ENCODE measurements around the gene RIPOR3.

RIPOR3 gene

GRCh38 chr20:50608750-50609104 lies 82.6 kb downstream of the RIPOR3 start:
- no peak for TF ChIP-seq CTCF (IDR thresholded peaks at IDR 0.05)
- TF ChIP-seq ZFX (IDR thresholded peaks at IDR 0.05; ENCODE audit: borderline replicate concordance), result no peak
- H3K27ac ChIP-seq, result no peak overlapping the region

GRCh38 chr20:50607850-50608749 lies 83.2 kb downstream of the RIPOR3 start:
- H3K27ac ChIP-seq, result no peak overlapping the region
- TF ChIP-seq ZFX (IDR thresholded peaks at IDR 0.05; ENCODE audit: borderline replicate concordance) (no peak), CTCF (IDR thresholded peaks at IDR 0.05) (no peak)

- TF ChIP-seq CTCF (IDR thresholded peaks at IDR 0.05) (no peak), ZFX (IDR thresholded peaks at IDR 0.05; ENCODE audit: borderline replicate concordance) (no peak)
- no peak overlapping the region for H3K27ac ChIP-seq
Observed at GRCh38 chr20:50607436-50607835, 83.9 kb downstream of the RIPOR3 start.

- H3K27ac ChIP-seq, result no peak overlapping the region
- TF ChIP-seq ZFX (IDR thresholded peaks at IDR 0.05; ENCODE audit: borderline replicate concordance) (no peak), CTCF (IDR thresholded peaks at IDR 0.05) (no peak)
Observed at GRCh38 chr20:50605136-50605535, 86.2 kb downstream of the RIPOR3 start.

GRCh38 chr20:50604451-50604850 lies 86.9 kb downstream of the RIPOR3 start:
- TF ChIP-seq ZFX (IDR thresholded peaks at IDR 0.05; ENCODE audit: borderline replicate concordance), result no peak
- TF ChIP-seq CTCF (IDR thresholded peaks at IDR 0.05), result no peak
- H3K27ac ChIP-seq, result no peak overlapping the region

- no peak overlapping the region for H3K27ac ChIP-seq
Observed at GRCh38 chr20:50602432-50603088, 88.8 kb downstream of the RIPOR3 start.

More at GRCh38 chr20:50602432-50603088, 88.8 kb downstream of the RIPOR3 start:
- no peak for TF ChIP-seq ZFX (IDR thresholded peaks at IDR 0.05; ENCODE audit: borderline replicate concordance)
- no peak for TF ChIP-seq CTCF (IDR thresholded peaks at IDR 0.05)

Measured in 22Rv1 (cell line).